ENCODE measurements around the gene LRCOL1. TPM values are rescaled to one million over a fixed set of nuclear protein-coding genes. Genes with fewer than 3 reads are reported as not detected.

The LRCOL1 gene
- total RNA-seq, 1 experiment from 2014 or later, result not detected

- Histone ChIP-seq H3K27ac (ENCODE audit: low read depth, low read length) (no peak overlapping the region), H2AFZ (ENCODE audit: low read depth, low read length, poor library complexity, severe bottlenecking) (no peak overlapping the region), H3K4me3 (replicated peaks in 1 of 2; ENCODE audit: low read depth in 1 of 2, low read length in 2 of 2) (no peak overlapping the region), H3K9me2 (ENCODE audit: insufficient read depth) (no peaks in the 10 kb centered on the region), H4K20me1 (ENCODE audit: insufficient read depth) (no peaks in the 10 kb centered on the region), H3K4me1 (ENCODE audit: control insufficient read depth in 1 of 2, insufficient read depth in 2 of 2, low read length in 2 of 2) (no peaks in the 10 kb centered on the region), H3K27me3 (ENCODE audit: insufficient read depth, low read length) (no peaks in the 10 kb centered on the region), H3K9ac (ENCODE audit: low read length) (no peak overlapping the region), H3K79me2 (ENCODE audit: insufficient read depth, low read length) (no peaks in the 10 kb centered on the region), H3K4me2 (ENCODE audit: low read length) (no peak overlapping the region), H3K36me3 (ENCODE audit: control insufficient read depth in 1 of 2, insufficient read depth in 2 of 2, low read length in 2 of 2) (peaks cover 33 to 63% of the 10 kb centered on the region in 2 experiments), H3K9me3 (ENCODE audit: control insufficient read depth in 1 of 2, insufficient read depth in 1 of 2, low read depth in 1 of 2, low read length in 2 of 2) (no peaks in the 10 kb centered on the region)
- intact Hi-C loops (cut with micrococcal nuclease), result no loop called here
- TF ChIP-seq CEBPB (IDR thresholded peaks at IDR 0.05; ENCODE audit: low read depth) (no peak), CTCF (IDR thresholded peaks at IDR 0.05 in 2 of 3, conservative IDR thresholded peaks at IDR 0.05 in 1 of 3; ENCODE audit: borderline replicate concordance in 1 of 3, insufficient read depth in 1 of 3, low read depth in 2 of 3, low read length in 2 of 3) (no peak), REST (IDR thresholded peaks at IDR 0.05; ENCODE audit: low read depth) (no peak), POLR2AphosphoS5 (IDR thresholded peaks at IDR 0.05; ENCODE audit: low read depth, low read length) (no peak)
- ChIA-PET RAD21 (ENCODE audit: low non-redundant PET in 1 of 2, low total read pairs in 2 of 2, uncharacterized antibody in 2 of 2, unreplicated experiment in 2 of 2) (no interaction called here), POLR2A (interaction anchor here (0.6 kb wide), 1 partner anchor 24 kb away, joined by 3 read pairs; no protein-coding TSS in a partner anchor), CTCF (interaction anchor here (0.7 kb wide), 1 partner anchor 18 kb away, joined by 3 read pairs; no protein-coding TSS in a partner anchor)
- ATAC-seq, result no peak
- BruUV-seq (replicated peaks), result no TSS peak
- no peak for DNase-seq (ENCODE audit: low read depth, low spot score)
Measured at GRCh38 chr12:132632521-132633228, 22.3 kb upstream of the LRCOL1 start.
